ENCODE measurements around the gene ACBD5.

- TF ChIP-seq, protein P1, sequence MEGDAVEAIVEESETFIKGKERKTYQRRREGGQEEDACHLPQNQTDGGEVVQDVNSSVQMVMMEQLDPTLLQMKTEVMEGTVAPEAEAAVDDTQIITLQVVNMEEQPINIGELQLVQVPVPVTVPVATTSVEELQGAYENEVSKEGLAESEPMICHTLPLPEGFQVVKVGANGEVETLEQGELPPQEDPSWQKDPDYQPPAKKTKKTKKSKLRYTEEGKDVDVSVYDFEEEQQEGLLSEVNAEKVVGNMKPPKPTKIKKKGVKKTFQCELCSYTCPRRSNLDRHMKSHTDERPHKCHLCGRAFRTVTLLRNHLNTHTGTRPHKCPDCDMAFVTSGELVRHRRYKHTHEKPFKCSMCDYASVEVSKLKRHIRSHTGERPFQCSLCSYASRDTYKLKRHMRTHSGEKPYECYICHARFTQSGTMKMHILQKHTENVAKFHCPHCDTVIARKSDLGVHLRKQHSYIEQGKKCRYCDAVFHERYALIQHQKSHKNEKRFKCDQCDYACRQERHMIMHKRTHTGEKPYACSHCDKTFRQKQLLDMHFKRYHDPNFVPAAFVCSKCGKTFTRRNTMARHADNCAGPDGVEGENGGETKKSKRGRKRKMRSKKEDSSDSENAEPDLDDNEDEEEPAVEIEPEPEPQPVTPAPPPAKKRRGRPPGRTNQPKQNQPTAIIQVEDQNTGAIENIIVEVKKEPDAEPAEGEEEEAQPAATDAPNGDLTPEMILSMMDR (IDR thresholded peaks at IDR 0.05) = no peak
- no peak for TF ChIP-seq POLR2AphosphoS5 (IDR thresholded peaks at IDR 0.05)
These were observed 82.2 kb downstream of the ACBD5 start for GRCh38 chr10:27158421-27158820.

Measured in esophagus muscularis mucosa (tissue), 3 donors.